Subcutaneous abdominal adipose tissue (tissue), 5 donors: ENCODE measurements around the gene PTPN14.

ENCODE experiments used
- H3K27ac ChIP-seq: one replicate; pipeline ENCODE4 v1.7.0; 2013; ENCODE audit warnings: low read depth, mild to moderate bottlenecking, inconsistent platforms, low read length, moderate library complexity
- H3K27me3 ChIP-seq, 5 donors: one replicate each; pipeline ENCODE4 v1.7.0; 2013; ENCODE audit warnings: low read length in 5 of 5, inconsistent platforms in 1 of 5; ENCODE audit not compliant: control insufficient read depth in 5 of 5, insufficient read depth in 4 of 5
- H3K36me3 ChIP-seq, 5 donors: one replicate each; pipeline ENCODE4 v1.7.0; 2013; ENCODE audit warnings: low read length in 5 of 5; ENCODE audit not compliant: control insufficient read depth in 5 of 5, insufficient read depth in 5 of 5
- H3K4me1 ChIP-seq, 5 donors: one replicate each; pipeline ENCODE4 v1.7.0; 2013; ENCODE audit warnings: low read length in 5 of 5, mild to moderate bottlenecking in 3 of 5, moderate library complexity in 1 of 5; ENCODE audit not compliant: control insufficient read depth in 5 of 5, insufficient read depth in 5 of 5
- H3K4me3 ChIP-seq, 5 donors: one replicate each; pipeline ENCODE4 v1.7.0; 2013; ENCODE audit warnings: low read length in 5 of 5, low read depth in 1 of 5
- H3K9ac ChIP-seq, 5 donors: one replicate each; pipeline ENCODE4 v1.7.0; 2013; ENCODE audit warnings: low read length in 5 of 5, mild to moderate bottlenecking in 4 of 5, moderate library complexity in 3 of 5
- H3K9me3 ChIP-seq, 5 donors: one replicate each; pipeline ENCODE4 v1.7.0; 2013; ENCODE audit warnings: low read length in 5 of 5; ENCODE audit not compliant: control insufficient read depth in 5 of 5
- donor health status: healthy.
- donor health status: healthy.
- donor health status: healthy.
- donor health status: healthy.
- donor health status: healthy.

Gene PTPN14

GRCh38 chr1:214472364-214472763 lies 79.0 kb downstream of the PTPN14 start:
- H3K9ac ChIP-seq, result no peak overlapping the region
- no peak overlapping the region for H3K4me3 ChIP-seq
- no peaks in the 10 kb centered on the region for H3K27me3 ChIP-seq
- H3K27ac ChIP-seq, result no peak overlapping the region
- H3K4me1 ChIP-seq, result peaks cover 0 to 33% (median 7%) of the 10 kb centered on the region in 5 donors
- H3K36me3 ChIP-seq, result no peaks in the 10 kb centered on the region
- H3K9me3 ChIP-seq, result no peaks in the 10 kb centered on the region

- Histone ChIP-seq H3K36me3 (no peaks in the 10 kb centered on the region), H3K27ac (no peak overlapping the region), H3K9ac (no peak overlapping the region)
Measured at GRCh38 chr1:214471458-214471857, 79.9 kb downstream of the PTPN14 start.

GRCh38 chr1:214470132-214470531 lies 81.3 kb downstream of the PTPN14 start:
- Histone ChIP-seq H3K4me1 (peaks cover 0 to 16% (median 0%) of the 10 kb centered on the region in 5 donors), H3K36me3 (no peaks in the 10 kb centered on the region), H3K27me3 (no peaks in the 10 kb centered on the region), H3K27ac (no peak overlapping the region), H3K4me3 (no peak overlapping the region), H3K9ac (no peak overlapping the region), H3K9me3 (no peaks in the 10 kb centered on the region)

More at GRCh38 chr1:214471458-214471857, 79.9 kb downstream of the PTPN14 start:
- H3K9me3 ChIP-seq, result no peaks in the 10 kb centered on the region
- H3K4me3 ChIP-seq, result no peak overlapping the region
- no peaks in the 10 kb centered on the region for H3K27me3 ChIP-seq
- H3K4me1 ChIP-seq, result peaks cover 0 to 25% (median 3%) of the 10 kb centered on the region in 5 donors

GRCh38 chr1:214469290-214469689 lies 82.1 kb downstream of the PTPN14 start:
- H3K27me3 ChIP-seq, result no peaks in the 10 kb centered on the region
- peaks cover 0 to 7% (median 0%) of the 10 kb centered on the region in 5 donors for H3K4me1 ChIP-seq
- H3K9me3 ChIP-seq, result no peaks in the 10 kb centered on the region

GRCh38 chr1:214467078-214467585 lies 84.3 kb downstream of the PTPN14 start:
- Histone ChIP-seq H3K27ac (no peak overlapping the region), H3K27me3 (no peaks in the 10 kb centered on the region), H3K4me1 (peaks cover 0 to 3% (median 0%) of the 10 kb centered on the region in 5 donors), H3K36me3 (peaks cover 0 to 8% (median 5%) of the 10 kb centered on the region in 5 donors), H3K9me3 (no peaks in the 10 kb centered on the region), H3K9ac (no peak overlapping the region), H3K4me3 (no peak overlapping the region)

More at GRCh38 chr1:214469290-214469689, 82.1 kb downstream of the PTPN14 start:
- H3K9ac ChIP-seq, result no peak overlapping the region
- H3K4me3 ChIP-seq, result no peak overlapping the region
- H3K36me3 ChIP-seq, result peaks cover 0 to 5% (median 3%) of the 10 kb centered on the region in 5 donors
- H3K27ac ChIP-seq, result no peak overlapping the region

GRCh38 chr1:214466403-214467077 lies 84.9 kb downstream of the PTPN14 start:
- Histone ChIP-seq H3K27me3 (no peaks in the 10 kb centered on the region), H3K4me3 (no peak overlapping the region)

GRCh38 chr1:214464445-214465287 lies 86.7 kb downstream of the PTPN14 start:
- Histone ChIP-seq H3K9ac (no peak overlapping the region), H3K36me3 (peaks cover 0 to 8% (median 5%) of the 10 kb centered on the region in 5 donors), H3K4me3 (no peak overlapping the region), H3K9me3 (no peaks in the 10 kb centered on the region), H3K27me3 (no peaks in the 10 kb centered on the region), H3K4me1 (peaks cover 0 to 3% (median 0%) of the 10 kb centered on the region in 5 donors), H3K27ac (no peak overlapping the region)

More at GRCh38 chr1:214466403-214467077, 84.9 kb downstream of the PTPN14 start:
- peaks cover 0 to 8% (median 5%) of the 10 kb centered on the region in 5 donors for H3K36me3 ChIP-seq
- no peak overlapping the region for H3K9ac ChIP-seq
- no peak overlapping the region for H3K27ac ChIP-seq
- H3K4me1 ChIP-seq, result peaks cover 0 to 3% (median 0%) of the 10 kb centered on the region in 5 donors
- H3K9me3 ChIP-seq, result no peaks in the 10 kb centered on the region

- H3K4me3 ChIP-seq, result no peak overlapping the region
- H3K27me3 ChIP-seq, result no peaks in the 10 kb centered on the region
- no peak overlapping the region for H3K27ac ChIP-seq
- no peaks in the 10 kb centered on the region for H3K9me3 ChIP-seq
- H3K9ac ChIP-seq, result no peak overlapping the region
- peaks cover 0 to 2% (median 0%) of the 10 kb centered on the region in 5 donors for H3K4me1 ChIP-seq
- peaks cover 0 to 8% (median 5%) of the 10 kb centered on the region in 5 donors for H3K36me3 ChIP-seq
Measured at GRCh38 chr1:214463596-214463995, 87.8 kb downstream of the PTPN14 start.

- Histone ChIP-seq H3K27ac (no peak overlapping the region), H3K4me1 (peaks cover 0 to 2% (median 0%) of the 10 kb centered on the region in 5 donors), H3K27me3 (no peaks in the 10 kb centered on the region), H3K9ac (no peak overlapping the region), H3K36me3 (peaks cover 0 to 8% (median 5%) of the 10 kb centered on the region in 5 donors), H3K4me3 (no peak overlapping the region), H3K9me3 (no peaks in the 10 kb centered on the region)
Measured at GRCh38 chr1:214462882-214463281, 88.5 kb downstream of the PTPN14 start.

GRCh38 chr1:214461305-214461704 lies 90.1 kb downstream of the PTPN14 start:
- H3K4me3 ChIP-seq, result no peak overlapping the region
- H3K9ac ChIP-seq, result no peak overlapping the region
- no peaks in the 10 kb centered on the region for H3K27me3 ChIP-seq
- H3K27ac ChIP-seq, result no peak overlapping the region
- peaks cover 0 to under 1% (median 0%) of the 10 kb centered on the region in 5 donors for H3K4me1 ChIP-seq
- H3K9me3 ChIP-seq, result no peaks in the 10 kb centered on the region
- H3K36me3 ChIP-seq, result peaks cover 0 to 8% (median 5%) of the 10 kb centered on the region in 5 donors
